ENCODE data around the gene VAV2. TPM values are rescaled to one million over a fixed set of nuclear protein-coding genes. Genes with fewer than 3 reads are reported as not detected.

The VAV2 gene
- total and polyA plus RNA-seq, 2 donors = 5.4 to 9.8 TPM

DNA sequence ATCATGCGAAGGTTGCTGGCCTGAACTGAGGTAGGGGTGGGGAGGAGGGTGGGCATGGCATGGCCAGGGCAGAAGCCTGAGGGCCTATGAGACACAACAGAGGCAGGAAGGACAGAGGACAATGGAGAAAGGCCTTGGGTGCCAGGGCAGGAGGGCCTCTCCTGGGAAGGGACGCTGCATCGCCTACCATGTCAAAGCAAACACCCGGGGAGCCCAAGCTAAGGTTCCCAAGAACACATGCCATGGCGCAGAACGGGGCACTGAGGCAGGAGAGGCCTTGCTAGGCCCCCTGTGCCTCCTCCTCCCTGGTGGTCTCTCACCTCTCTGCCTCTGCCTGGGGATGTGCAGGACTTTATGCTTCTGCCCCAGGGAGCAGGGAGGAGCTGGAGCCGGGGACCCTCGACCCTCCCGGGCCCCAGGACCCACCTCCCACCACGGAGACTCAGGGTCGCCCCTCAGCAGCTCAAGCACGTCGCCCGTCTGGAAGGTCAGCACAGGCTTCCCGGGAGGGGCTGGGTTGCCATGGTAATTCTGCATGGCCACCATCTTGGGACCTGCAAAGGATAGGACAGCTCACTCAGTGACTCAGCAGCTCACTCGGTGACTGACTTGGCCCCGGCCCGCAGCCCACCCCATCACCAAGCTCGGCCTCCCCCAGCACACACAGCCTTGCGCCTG, 213.6 kb downstream of the VAV2 start:
- peaks cover 0 to 3% of the 10 kb centered on the region in 2 donors for H3K4me1 ChIP-seq (ENCODE audit: control insufficient read depth in 2 of 2, insufficient read depth in 2 of 2, low read length in 2 of 2)
- peaks cover 2 to 9% of the 10 kb centered on the region in 2 donors for H3K9me3 ChIP-seq (ENCODE audit: control insufficient read depth in 2 of 2, insufficient read depth in 1 of 2, low read length in 1 of 2)
- peaks cover 0 to 8% of the 10 kb centered on the region in 2 donors for H3K36me3 ChIP-seq (ENCODE audit: control insufficient read depth in 2 of 2, insufficient read depth in 2 of 2, low read length in 1 of 2)
- H3K27ac ChIP-seq (ENCODE audit: low read depth in 1 of 2, low read length in 1 of 2) = no peak overlapping the region
- no peaks in the 10 kb centered on the region for H3K27me3 ChIP-seq (ENCODE audit: control insufficient read depth in 2 of 2, insufficient read depth in 1 of 2, low read length in 1 of 2)
- WGBS = 97% methylated on average over 20 of the region's 20 CpGs
- no peak overlapping the region for H3K4me3 ChIP-seq (ENCODE audit: low read length in 2 of 2)
- no peak for DNase-seq (ENCODE audit: low read depth in 6 of 9, low spot score in 9 of 9)

DNA sequence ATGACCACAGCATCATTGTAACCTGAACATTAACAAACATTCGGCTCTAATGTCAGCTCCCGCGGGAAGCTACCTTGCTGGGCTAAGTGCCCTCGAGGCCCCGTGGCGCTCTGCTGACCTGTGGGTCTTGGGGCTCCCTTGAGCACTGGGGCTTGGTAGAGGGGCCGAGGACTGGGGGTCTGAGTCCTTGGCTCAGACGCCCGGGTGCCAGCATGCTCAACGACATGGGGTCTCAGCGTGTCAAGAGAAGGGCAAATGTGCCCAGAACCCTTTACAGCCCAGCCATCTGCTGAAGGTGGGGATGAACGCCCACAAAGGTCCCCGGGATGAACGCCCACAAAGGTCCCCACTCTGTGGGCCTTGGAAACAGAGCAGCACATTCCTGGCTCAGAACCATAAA, 214.3 kb downstream of the VAV2 start:
- H3K4me3 ChIP-seq (ENCODE audit: low read length in 2 of 2) = no peak overlapping the region
- H3K27me3 ChIP-seq (ENCODE audit: control insufficient read depth in 2 of 2, insufficient read depth in 1 of 2, low read length in 1 of 2) = no peaks in the 10 kb centered on the region
- DNase-seq (ENCODE audit: low read depth in 6 of 9, low spot score in 9 of 9) = no peak
- 97% methylated on average over 14 of the region's 14 CpGs for WGBS
- H3K4me1 ChIP-seq (ENCODE audit: control insufficient read depth in 2 of 2, insufficient read depth in 2 of 2, low read length in 2 of 2) = peaks cover 0 to 3% of the 10 kb centered on the region in 2 donors
- H3K9me3 ChIP-seq (ENCODE audit: control insufficient read depth in 2 of 2, insufficient read depth in 1 of 2, low read length in 1 of 2) = peaks cover 2 to 9% of the 10 kb centered on the region in 2 donors
- no peak overlapping the region for H3K27ac ChIP-seq (ENCODE audit: low read depth in 1 of 2, low read length in 1 of 2)
- H3K36me3 ChIP-seq (ENCODE audit: control insufficient read depth in 2 of 2, insufficient read depth in 2 of 2, low read length in 1 of 2) = peaks cover 0 to 8% of the 10 kb centered on the region in 2 donors

DNA sequence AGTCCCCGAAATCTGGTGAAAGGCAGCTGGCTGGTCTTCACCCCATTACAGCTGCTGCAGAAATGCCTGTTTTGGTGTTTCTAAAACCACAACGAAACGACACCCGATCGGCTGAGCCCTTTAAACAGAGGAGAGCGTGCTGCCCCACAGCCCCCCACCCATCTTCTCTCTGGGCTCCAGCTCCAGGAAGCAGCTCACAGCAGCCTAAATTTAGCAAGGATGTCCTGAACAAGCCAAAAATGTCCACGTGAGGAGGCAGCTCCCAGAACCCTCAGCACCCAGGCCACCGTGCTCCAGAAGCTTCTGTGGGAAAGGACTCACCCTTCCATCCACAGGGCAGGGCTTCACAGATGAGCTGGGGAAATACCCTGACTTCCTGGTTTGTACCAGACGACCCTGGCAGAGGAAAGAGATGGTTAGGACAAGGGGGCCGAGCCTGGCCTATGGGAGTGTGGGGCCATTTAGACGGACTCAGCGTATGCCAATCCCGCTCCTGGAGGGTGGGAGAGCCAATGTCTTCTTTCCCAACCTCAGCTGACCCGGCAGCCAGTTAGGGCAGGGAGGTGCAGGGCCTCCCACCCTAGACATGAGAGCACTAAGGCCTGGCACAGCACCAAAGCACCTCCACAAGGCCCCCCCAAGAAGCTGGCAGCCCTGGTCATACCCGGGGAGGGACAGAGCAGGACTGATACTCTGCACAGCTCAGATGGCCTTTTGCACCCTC, 214.9 kb downstream of the VAV2 start:
- Histone ChIP-seq H3K27ac (ENCODE audit: low read depth in 1 of 2, low read length in 1 of 2) (no peak overlapping the region), H3K36me3 (ENCODE audit: control insufficient read depth in 2 of 2, insufficient read depth in 2 of 2, low read length in 1 of 2) (peaks cover 0 to 8% of the 10 kb centered on the region in 2 donors), H3K9me3 (ENCODE audit: control insufficient read depth in 2 of 2, insufficient read depth in 1 of 2, low read length in 1 of 2) (peaks cover 2 to 9% of the 10 kb centered on the region in 2 donors), H3K27me3 (ENCODE audit: control insufficient read depth in 2 of 2, insufficient read depth in 1 of 2, low read length in 1 of 2) (no peaks in the 10 kb centered on the region), H3K4me1 (ENCODE audit: control insufficient read depth in 2 of 2, insufficient read depth in 2 of 2, low read length in 2 of 2) (peaks cover 0 to 3% of the 10 kb centered on the region in 2 donors), H3K4me3 (ENCODE audit: low read length in 2 of 2) (no peak overlapping the region)
- no peak for DNase-seq (ENCODE audit: low read depth in 6 of 9, low spot score in 9 of 9)
- 89% methylated on average over 15 of the region's 15 CpGs for WGBS

- Histone ChIP-seq H3K27me3 (ENCODE audit: control insufficient read depth in 2 of 2, insufficient read depth in 1 of 2, low read length in 1 of 2) (no peaks in the 10 kb centered on the region), H3K4me1 (ENCODE audit: control insufficient read depth in 2 of 2, insufficient read depth in 2 of 2, low read length in 2 of 2) (peaks cover 0 to 3% of the 10 kb centered on the region in 2 donors), H3K27ac (ENCODE audit: low read depth in 1 of 2, low read length in 1 of 2) (no peak overlapping the region), H3K4me3 (ENCODE audit: low read length in 2 of 2) (no peak overlapping the region), H3K36me3 (ENCODE audit: control insufficient read depth in 2 of 2, insufficient read depth in 2 of 2, low read length in 1 of 2) (peaks cover 0 to 8% of the 10 kb centered on the region in 2 donors), H3K9me3 (ENCODE audit: control insufficient read depth in 2 of 2, insufficient read depth in 1 of 2, low read length in 1 of 2) (peaks cover 2 to 9% of the 10 kb centered on the region in 2 donors)
- WGBS = 97% methylated on average over 27 of the region's 27 CpGs
- DNase-seq (ENCODE audit: low read depth in 6 of 9, low spot score in 9 of 9) = no peak
Measured at GRCh38 chr9:133775951-133776905, 215.9 kb downstream of the VAV2 start.

- H3K4me1 ChIP-seq (ENCODE audit: control insufficient read depth in 2 of 2, insufficient read depth in 2 of 2, low read length in 2 of 2) = peaks cover 0 to 3% of the 10 kb centered on the region in 2 donors
- no peaks in the 10 kb centered on the region for H3K27me3 ChIP-seq (ENCODE audit: control insufficient read depth in 2 of 2, insufficient read depth in 1 of 2, low read length in 1 of 2)
- H3K9me3 ChIP-seq (ENCODE audit: control insufficient read depth in 2 of 2, insufficient read depth in 1 of 2, low read length in 1 of 2) = peaks cover 2 to 9% of the 10 kb centered on the region in 2 donors
- DNase-seq (ENCODE audit: low read depth in 6 of 9, low spot score in 9 of 9) = no peak
- H3K27ac ChIP-seq (ENCODE audit: low read depth in 1 of 2, low read length in 1 of 2) = no peak overlapping the region
- WGBS = 91% methylated on average over 2 of the region's 2 CpGs
- H3K4me3 ChIP-seq (ENCODE audit: low read length in 2 of 2) = no peak overlapping the region
- H3K36me3 ChIP-seq (ENCODE audit: control insufficient read depth in 2 of 2, insufficient read depth in 2 of 2, low read length in 1 of 2) = peaks cover 0 to 8% of the 10 kb centered on the region in 2 donors
Measured at GRCh38 chr9:133775291-133775690, 216.8 kb downstream of the VAV2 start.

DNA sequence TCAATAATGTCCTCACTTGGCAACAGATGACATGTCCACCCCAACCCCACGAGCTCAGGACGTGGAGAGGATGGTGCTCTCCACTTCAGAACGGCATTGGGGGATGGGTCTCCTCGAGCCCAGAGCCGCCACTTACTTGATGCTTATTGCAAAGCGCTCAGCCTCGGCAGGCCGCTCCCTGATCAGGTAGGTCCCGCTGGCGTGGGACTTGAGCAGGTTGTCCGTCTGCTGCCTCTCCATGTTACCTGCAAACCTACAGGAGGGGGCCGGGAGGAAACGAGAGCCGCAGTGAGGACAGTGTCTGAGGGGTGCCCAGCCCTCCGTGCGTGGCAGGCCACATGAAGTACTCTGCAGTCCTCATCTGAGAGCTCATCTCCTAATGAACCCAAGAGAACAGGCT, 217.3 kb downstream of the VAV2 start:
- Histone ChIP-seq H3K27me3 (ENCODE audit: control insufficient read depth in 2 of 2, insufficient read depth in 1 of 2, low read length in 1 of 2) (no peaks in the 10 kb centered on the region), H3K4me1 (ENCODE audit: control insufficient read depth in 2 of 2, insufficient read depth in 2 of 2, low read length in 2 of 2) (peaks cover 0 to 6% of the 10 kb centered on the region in 2 donors), H3K4me3 (ENCODE audit: low read length in 2 of 2) (no peak overlapping the region), H3K9me3 (ENCODE audit: control insufficient read depth in 2 of 2, insufficient read depth in 1 of 2, low read length in 1 of 2) (peaks cover 2 to 9% of the 10 kb centered on the region in 2 donors), H3K27ac (ENCODE audit: low read depth in 1 of 2, low read length in 1 of 2) (no peak overlapping the region), H3K36me3 (ENCODE audit: control insufficient read depth in 2 of 2, insufficient read depth in 2 of 2, low read length in 1 of 2) (peaks cover 0 to 8% of the 10 kb centered on the region in 2 donors)
- 97% methylated on average over 16 of the region's 16 CpGs for WGBS
- no peak for DNase-seq (ENCODE audit: low read depth in 6 of 9, low spot score in 9 of 9)

DNA sequence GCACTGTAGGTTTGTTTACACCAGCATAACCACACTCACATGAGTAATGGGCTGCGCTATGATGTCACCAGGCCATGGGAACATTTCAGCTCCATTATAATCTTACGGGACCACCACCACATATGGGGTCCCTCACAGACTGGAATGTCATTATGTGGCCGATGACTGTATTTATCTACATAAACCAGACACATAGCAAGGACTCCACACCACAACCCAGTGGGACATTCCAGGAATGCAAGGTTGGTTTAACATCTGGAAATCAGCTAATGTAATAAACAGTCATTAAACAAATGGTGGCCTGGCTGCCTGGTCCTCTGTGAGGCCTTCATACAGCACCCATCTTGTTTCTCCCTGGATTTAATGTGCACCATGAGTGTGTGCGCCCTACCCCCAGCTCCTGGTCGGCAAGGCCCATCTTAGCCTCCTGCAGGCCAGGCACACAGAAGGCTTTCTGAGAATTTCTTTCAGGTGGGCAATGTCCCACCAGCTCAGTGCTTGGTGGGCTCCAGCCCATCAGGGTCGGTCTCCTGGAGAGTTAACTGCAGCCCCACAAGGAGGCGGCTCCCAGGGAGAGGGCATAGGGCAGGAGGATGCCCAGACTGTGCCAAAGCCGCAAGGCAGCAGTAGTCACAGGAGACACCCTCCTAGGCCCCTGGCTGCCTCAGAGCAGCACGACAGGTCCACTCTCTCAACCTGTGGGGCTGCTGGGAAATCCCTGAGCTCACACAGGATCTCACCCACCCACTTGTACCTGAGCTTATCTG, 218.1 kb downstream of the VAV2 start:
- no peaks in the 10 kb centered on the region for H3K27me3 ChIP-seq (ENCODE audit: control insufficient read depth in 2 of 2, insufficient read depth in 1 of 2, low read length in 1 of 2)
- H3K36me3 ChIP-seq (ENCODE audit: control insufficient read depth in 2 of 2, insufficient read depth in 2 of 2, low read length in 1 of 2) = peaks cover 0 to 8% of the 10 kb centered on the region in 2 donors
- H3K9me3 ChIP-seq (ENCODE audit: control insufficient read depth in 2 of 2, insufficient read depth in 1 of 2, low read length in 1 of 2) = peaks cover 2 to 9% of the 10 kb centered on the region in 2 donors
- no peak overlapping the region for H3K27ac ChIP-seq (ENCODE audit: low read depth in 1 of 2, low read length in 1 of 2)
- DNase-seq (ENCODE audit: low read depth in 6 of 9, low spot score in 9 of 9) = no peak
- H3K4me1 ChIP-seq (ENCODE audit: control insufficient read depth in 2 of 2, insufficient read depth in 2 of 2, low read length in 2 of 2) = peaks cover 0 to 6% of the 10 kb centered on the region in 2 donors
- 96% methylated on average over 9 of the region's 9 CpGs for WGBS
- H3K4me3 ChIP-seq (ENCODE audit: low read length in 2 of 2) = no peak overlapping the region

DNA sequence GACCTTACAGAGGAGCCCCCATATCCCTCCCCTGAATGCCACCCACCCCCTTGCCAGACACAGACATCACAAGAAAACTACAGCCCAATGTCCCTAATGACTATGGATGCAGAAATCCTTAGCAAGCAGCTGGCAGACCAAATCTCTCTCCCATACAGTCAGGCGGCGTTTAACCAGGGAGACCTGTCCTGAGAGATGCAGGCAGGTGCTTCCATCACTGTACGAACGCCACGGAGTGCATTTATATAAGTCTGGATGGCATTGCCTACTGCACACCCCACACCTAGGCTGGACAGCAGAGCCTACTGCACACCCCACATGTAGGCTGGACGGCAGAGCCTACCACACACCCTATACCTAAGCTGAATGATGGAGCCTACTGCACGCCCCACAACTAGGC, 219.5 kb downstream of the VAV2 start:
- DNase-seq (ENCODE audit: low read depth in 6 of 9, low spot score in 9 of 9) = no peak
- no peaks in the 10 kb centered on the region for H3K27me3 ChIP-seq (ENCODE audit: control insufficient read depth in 2 of 2, insufficient read depth in 1 of 2, low read length in 1 of 2)
- H3K4me1 ChIP-seq (ENCODE audit: control insufficient read depth in 2 of 2, insufficient read depth in 2 of 2, low read length in 2 of 2) = peaks cover 0 to 6% of the 10 kb centered on the region in 2 donors
- H3K9me3 ChIP-seq (ENCODE audit: control insufficient read depth in 2 of 2, insufficient read depth in 1 of 2, low read length in 1 of 2) = peaks cover 2 to 10% of the 10 kb centered on the region in 2 donors
- H3K36me3 ChIP-seq (ENCODE audit: control insufficient read depth in 2 of 2, insufficient read depth in 2 of 2, low read length in 1 of 2) = peaks cover 6 to 8% of the 10 kb centered on the region in 2 donors
- no peak overlapping the region for H3K4me3 ChIP-seq (ENCODE audit: low read length in 2 of 2)
- no peak overlapping the region for H3K27ac ChIP-seq (ENCODE audit: low read depth in 1 of 2, low read length in 1 of 2)
- 98% methylated on average over 7 of the region's 7 CpGs for WGBS
